ENCODE data around the gene SEC14L2.

- TF ChIP-seq, protein P1, sequence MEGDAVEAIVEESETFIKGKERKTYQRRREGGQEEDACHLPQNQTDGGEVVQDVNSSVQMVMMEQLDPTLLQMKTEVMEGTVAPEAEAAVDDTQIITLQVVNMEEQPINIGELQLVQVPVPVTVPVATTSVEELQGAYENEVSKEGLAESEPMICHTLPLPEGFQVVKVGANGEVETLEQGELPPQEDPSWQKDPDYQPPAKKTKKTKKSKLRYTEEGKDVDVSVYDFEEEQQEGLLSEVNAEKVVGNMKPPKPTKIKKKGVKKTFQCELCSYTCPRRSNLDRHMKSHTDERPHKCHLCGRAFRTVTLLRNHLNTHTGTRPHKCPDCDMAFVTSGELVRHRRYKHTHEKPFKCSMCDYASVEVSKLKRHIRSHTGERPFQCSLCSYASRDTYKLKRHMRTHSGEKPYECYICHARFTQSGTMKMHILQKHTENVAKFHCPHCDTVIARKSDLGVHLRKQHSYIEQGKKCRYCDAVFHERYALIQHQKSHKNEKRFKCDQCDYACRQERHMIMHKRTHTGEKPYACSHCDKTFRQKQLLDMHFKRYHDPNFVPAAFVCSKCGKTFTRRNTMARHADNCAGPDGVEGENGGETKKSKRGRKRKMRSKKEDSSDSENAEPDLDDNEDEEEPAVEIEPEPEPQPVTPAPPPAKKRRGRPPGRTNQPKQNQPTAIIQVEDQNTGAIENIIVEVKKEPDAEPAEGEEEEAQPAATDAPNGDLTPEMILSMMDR (IDR thresholded peaks at IDR 0.05) = peak in 1 of 3 donors; percentile 15
- peak in 1 of 3 donors; percentile 92 for TF ChIP-seq POLR2AphosphoS5 (IDR thresholded peaks at IDR 0.05)
Observed at GRCh38 chr22:30423301-30423958, 26.6 kb downstream of the SEC14L2 start.
